ENCODE results near the gene MASP2. TPM values are rescaled to one million over a fixed set of nuclear protein-coding genes. Genes with fewer than 3 reads are reported as not detected.

Gene MASP2
- total RNA-seq, 1 donor from 2014 or later: not detected

DNA sequence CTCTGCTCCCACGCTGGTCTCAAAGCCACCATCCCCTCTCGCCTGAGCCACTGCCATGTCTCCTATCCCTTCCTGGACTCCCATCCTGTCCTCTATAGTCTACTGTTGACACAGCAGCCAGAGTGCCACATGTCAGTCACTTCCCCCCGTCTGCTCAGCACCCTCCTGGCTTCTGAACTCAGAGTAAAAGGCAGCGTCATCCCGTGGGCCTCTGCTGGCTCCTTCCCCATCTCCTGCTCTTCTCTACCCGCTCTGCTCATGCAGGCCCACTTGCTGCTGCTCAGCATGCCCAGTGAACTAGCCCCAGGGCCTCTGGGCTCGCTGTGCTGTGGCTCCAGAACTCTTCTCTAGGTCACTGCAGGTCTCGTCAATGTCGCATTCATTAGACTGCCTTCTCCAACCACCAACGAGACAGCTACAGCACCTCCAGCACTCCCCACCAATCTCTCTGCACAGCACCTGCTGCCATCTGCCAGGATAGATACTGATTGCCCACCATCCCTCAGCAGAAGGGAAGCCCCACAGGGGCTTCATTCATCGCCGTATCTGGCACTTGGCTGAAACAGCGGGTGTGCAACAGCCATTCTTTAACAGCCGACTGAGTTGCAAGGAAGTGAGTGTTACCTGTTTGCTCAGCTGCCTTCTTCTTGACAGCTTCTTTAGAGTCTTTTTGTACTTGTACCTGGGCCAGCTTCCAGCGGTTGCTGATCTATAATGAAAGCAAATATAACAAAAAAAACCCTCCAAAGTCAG is 24.6 kb upstream of the MASP2 start:
- peaks cover 98% of the 10 kb centered on the region for H3K36me3 ChIP-seq
- no peaks in the 10 kb centered on the region for H3K27me3 ChIP-seq (ENCODE audit: low read depth)
- no peak for ATAC-seq
- no peaks in the 10 kb centered on the region for H3K4me1 ChIP-seq
- intact Hi-C loops (cut with DNase I): no loop called here
- no peaks in the 10 kb centered on the region for H3K9me3 ChIP-seq
- no peak overlapping the region for H3K4me3 ChIP-seq
- H3K27ac ChIP-seq: no peak overlapping the region
- DNase-seq: no peak
- TF ChIP-seq, protein P1, sequence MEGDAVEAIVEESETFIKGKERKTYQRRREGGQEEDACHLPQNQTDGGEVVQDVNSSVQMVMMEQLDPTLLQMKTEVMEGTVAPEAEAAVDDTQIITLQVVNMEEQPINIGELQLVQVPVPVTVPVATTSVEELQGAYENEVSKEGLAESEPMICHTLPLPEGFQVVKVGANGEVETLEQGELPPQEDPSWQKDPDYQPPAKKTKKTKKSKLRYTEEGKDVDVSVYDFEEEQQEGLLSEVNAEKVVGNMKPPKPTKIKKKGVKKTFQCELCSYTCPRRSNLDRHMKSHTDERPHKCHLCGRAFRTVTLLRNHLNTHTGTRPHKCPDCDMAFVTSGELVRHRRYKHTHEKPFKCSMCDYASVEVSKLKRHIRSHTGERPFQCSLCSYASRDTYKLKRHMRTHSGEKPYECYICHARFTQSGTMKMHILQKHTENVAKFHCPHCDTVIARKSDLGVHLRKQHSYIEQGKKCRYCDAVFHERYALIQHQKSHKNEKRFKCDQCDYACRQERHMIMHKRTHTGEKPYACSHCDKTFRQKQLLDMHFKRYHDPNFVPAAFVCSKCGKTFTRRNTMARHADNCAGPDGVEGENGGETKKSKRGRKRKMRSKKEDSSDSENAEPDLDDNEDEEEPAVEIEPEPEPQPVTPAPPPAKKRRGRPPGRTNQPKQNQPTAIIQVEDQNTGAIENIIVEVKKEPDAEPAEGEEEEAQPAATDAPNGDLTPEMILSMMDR (IDR thresholded peaks at IDR 0.05): no peak

- TF ChIP-seq, protein P1 (IDR thresholded peaks at IDR 0.05): no peak
- Histone ChIP-seq H3K36me3 (peaks cover 98% of the 10 kb centered on the region), H3K27ac (no peak overlapping the region), H3K4me3 (no peak overlapping the region), H3K9me3 (no peaks in the 10 kb centered on the region), H3K27me3 (ENCODE audit: low read depth) (no peaks in the 10 kb centered on the region), H3K4me1 (no peaks in the 10 kb centered on the region)
- ATAC-seq (no peak), DNase-seq (no peak)
- intact Hi-C loops (cut with DNase I): no loop called here
Observed at GRCh38 chr1:11070876-11071275, 23.8 kb upstream of the MASP2 start.

- Histone ChIP-seq H3K27me3 (ENCODE audit: low read depth) (no peaks in the 10 kb centered on the region), H3K9me3 (no peaks in the 10 kb centered on the region), H3K4me3 (no peak overlapping the region), H3K27ac (no peak overlapping the region), H3K36me3 (peaks cover 91% of the 10 kb centered on the region), H3K4me1 (no peaks in the 10 kb centered on the region)
- TF ChIP-seq, protein P1 (IDR thresholded peaks at IDR 0.05): no peak
- ATAC-seq: no peak
- intact Hi-C loops (cut with DNase I): no loop called here
- DNase-seq: peak; percentile 18
Observed at GRCh38 chr1:11068600-11069473, 21.8 kb upstream of the MASP2 start.

- no peak for ATAC-seq
- Histone ChIP-seq H3K36me3 (peaks cover 91% of the 10 kb centered on the region), H3K27me3 (ENCODE audit: low read depth) (no peaks in the 10 kb centered on the region), H3K4me3 (no peak overlapping the region), H3K9me3 (no peaks in the 10 kb centered on the region), H3K4me1 (no peaks in the 10 kb centered on the region), H3K27ac (no peak overlapping the region)
- peak; percentile 43 for DNase-seq
- intact Hi-C loops (cut with DNase I): no loop called here
- TF ChIP-seq, protein P1 (IDR thresholded peaks at IDR 0.05): no peak
Observed at GRCh38 chr1:11067716-11068599, 20.9 kb upstream of the MASP2 start.

- Histone ChIP-seq H3K27ac (no peak overlapping the region), H3K4me1 (peaks cover 11% of the 10 kb centered on the region), H3K9me3 (no peaks in the 10 kb centered on the region), H3K27me3 (ENCODE audit: low read depth) (no peaks in the 10 kb centered on the region), H3K36me3 (peaks cover 71% of the 10 kb centered on the region), H3K4me3 (no peak overlapping the region)
- TF ChIP-seq, protein P1 (IDR thresholded peaks at IDR 0.05): no peak
- intact Hi-C loops (cut with DNase I): no loop called here
- ATAC-seq (no peak), DNase-seq (no peak)
Observed at GRCh38 chr1:11065796-11066195, 18.8 kb upstream of the MASP2 start.

Measured in lower lobe of right lung (tissue), 2 donors.